GM12801 (cell line): Measurements from ENCODE around the gene PIAS1.

Source experiments
- CTCF ChIP-seq: IDR thresholded peaks from one replicate; pipeline ENCODE4 v1.5.1; 2011; ENCODE audit warnings: control low read depth; ENCODE audit not compliant: insufficient read length; ENCODE audit errors: extremely low read depth

The PIAS1 gene

GRCh38 chr15:68028888-68029207 lies 25.3 kb upstream of the PIAS1 start:
- TF ChIP-seq CTCF = no peak

- TF ChIP-seq CTCF = no peak
Observed at GRCh38 chr15:68029959-68030358, 24.2 kb upstream of the PIAS1 start.

- no peak for TF ChIP-seq CTCF
Observed at GRCh38 chr15:68031404-68031803, 22.7 kb upstream of the PIAS1 start.

GRCh38 chr15:68032672-68033071 lies 21.4 kb upstream of the PIAS1 start:
- TF ChIP-seq CTCF = no peak

- no peak for TF ChIP-seq CTCF
Observed at GRCh38 chr15:68034081-68034480, 20.0 kb upstream of the PIAS1 start.

GRCh38 chr15:68034719-68035293 lies 19.3 kb upstream of the PIAS1 start:
- no peak for TF ChIP-seq CTCF

- TF ChIP-seq CTCF = no peak
Observed at GRCh38 chr15:68038246-68038645, 15.9 kb upstream of the PIAS1 start.

- no peak for TF ChIP-seq CTCF
Observed at GRCh38 chr15:68040144-68040543, 14.0 kb upstream of the PIAS1 start.
